ENCODE data around the gene ZMAT5.

Gene ZMAT5

DNA sequence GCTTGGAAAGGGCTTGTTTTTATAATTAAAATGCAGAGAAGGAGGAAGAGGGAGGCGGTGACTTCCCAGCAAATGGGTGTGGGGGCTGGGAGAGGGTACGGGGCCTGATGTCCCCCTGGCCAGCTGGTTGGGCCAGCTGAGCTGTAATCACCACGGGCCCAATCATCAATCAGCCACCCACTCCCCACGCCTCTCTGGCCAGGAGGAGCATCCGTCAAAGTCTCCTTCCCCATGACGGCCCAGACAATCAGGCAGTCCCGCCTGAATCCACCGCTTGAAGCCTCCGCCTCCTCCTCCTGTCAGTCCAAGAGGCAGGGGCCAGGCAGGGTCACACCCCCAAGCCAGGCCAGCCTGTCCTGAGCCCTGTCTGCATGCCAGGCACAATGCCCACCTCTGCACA is 60.3 kb downstream of the ZMAT5 start (continued):
- no peak for TF ChIP-seq ZNF8 (CRISPR knock-in tag; IDR thresholded peaks at IDR 0.05)
- TF ChIP-seq ZNF70 (CRISPR knock-in tag; IDR thresholded peaks at IDR 0.05) = no peak
- TF ChIP-seq ZC3H10 (CRISPR knock-in tag; IDR thresholded peaks at IDR 0.05) = no peak
- TF ChIP-seq TCF4 (CRISPR knock-in tag; IDR thresholded peaks at IDR 0.05; ENCODE audit: borderline replicate concordance) = no peak
- TF ChIP-seq, protein P1, sequence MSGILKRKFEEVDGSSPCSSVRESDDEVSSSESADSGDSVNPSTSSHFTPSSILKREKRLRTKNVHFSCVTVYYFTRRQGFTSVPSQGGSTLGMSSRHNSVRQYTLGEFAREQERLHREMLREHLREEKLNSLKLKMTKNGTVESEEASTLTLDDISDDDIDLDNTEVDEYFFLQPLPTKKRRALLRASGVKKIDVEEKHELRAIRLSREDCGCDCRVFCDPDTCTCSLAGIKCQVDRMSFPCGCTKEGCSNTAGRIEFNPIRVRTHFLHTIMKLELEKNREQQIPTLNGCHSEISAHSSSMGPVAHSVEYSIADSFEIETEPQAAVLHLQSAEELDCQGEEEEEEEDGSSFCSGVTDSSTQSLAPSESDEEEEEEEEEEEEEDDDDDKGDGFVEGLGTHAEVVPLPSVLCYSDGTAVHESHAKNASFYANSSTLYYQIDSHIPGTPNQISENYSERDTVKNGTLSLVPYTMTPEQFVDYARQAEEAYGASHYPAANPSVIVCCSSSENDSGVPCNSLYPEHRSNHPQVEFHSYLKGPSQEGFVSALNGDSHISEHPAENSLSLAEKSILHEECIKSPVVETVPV (CRISPR knock-in tag; IDR thresholded peaks at IDR 0.05) = no peak

DNA sequence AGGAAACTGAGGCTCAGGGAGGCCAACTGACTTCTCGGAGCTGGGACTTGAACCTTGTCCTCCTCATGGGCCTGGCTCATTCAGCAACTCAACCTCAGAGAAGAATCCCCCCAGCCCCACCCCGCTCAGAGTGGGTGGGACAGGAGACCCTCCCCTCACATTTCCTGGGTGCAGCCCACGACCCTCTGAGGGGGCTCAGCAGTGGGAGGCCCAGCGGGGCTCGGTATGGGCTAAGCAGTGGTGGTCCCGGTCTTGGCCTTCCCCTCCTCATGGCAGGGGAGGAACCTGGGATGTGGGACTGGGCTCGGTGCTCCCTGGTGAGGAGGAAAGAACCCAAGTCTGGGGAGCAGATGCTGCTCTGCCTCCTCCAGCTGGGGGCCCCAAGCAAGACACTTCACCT is 61.2 kb downstream of the ZMAT5 start:
- TF ChIP-seq, protein P2, sequence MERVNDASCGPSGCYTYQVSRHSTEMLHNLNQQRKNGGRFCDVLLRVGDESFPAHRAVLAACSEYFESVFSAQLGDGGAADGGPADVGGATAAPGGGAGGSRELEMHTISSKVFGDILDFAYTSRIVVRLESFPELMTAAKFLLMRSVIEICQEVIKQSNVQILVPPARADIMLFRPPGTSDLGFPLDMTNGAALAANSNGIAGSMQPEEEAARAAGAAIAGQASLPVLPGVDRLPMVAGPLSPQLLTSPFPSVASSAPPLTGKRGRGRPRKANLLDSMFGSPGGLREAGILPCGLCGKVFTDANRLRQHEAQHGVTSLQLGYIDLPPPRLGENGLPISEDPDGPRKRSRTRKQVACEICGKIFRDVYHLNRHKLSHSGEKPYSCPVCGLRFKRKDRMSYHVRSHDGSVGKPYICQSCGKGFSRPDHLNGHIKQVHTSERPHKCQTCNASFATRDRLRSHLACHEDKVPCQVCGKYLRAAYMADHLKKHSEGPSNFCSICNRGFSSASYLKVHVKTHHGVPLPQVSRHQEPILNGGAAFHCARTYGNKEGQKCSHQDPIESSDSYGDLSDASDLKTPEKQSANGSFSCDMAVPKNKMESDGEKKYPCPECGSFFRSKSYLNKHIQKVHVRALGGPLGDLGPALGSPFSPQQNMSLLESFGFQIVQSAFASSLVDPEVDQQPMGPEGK (CRISPR knock-in tag; IDR thresholded peaks at IDR 0.05; ENCODE audit: borderline replicate concordance) = no peak
- TF ChIP-seq ZNF70 (CRISPR knock-in tag; IDR thresholded peaks at IDR 0.05) (no peak), ESRRG (CRISPR knock-in tag; IDR thresholded peaks at IDR 0.05) (no peak), ZFP30 (CRISPR knock-in tag; IDR thresholded peaks at IDR 0.05) (no peak), ZNF565 (CRISPR knock-in tag; conservative IDR thresholded peaks at IDR 0.05; ENCODE audit: low read depth) (no peak), ZFP3 (CRISPR knock-in tag; IDR thresholded peaks at IDR 0.05) (no peak), SNAI2 (CRISPR knock-in tag; IDR thresholded peaks at IDR 0.05) (no peak), CSDC2 (CRISPR knock-in tag; IDR thresholded peaks at IDR 0.05) (no peak), GLIS3 (CRISPR knock-in tag; IDR thresholded peaks at IDR 0.05) (no peak), TCF4 (CRISPR knock-in tag; IDR thresholded peaks at IDR 0.05; ENCODE audit: borderline replicate concordance) (no peak), ARNTL (CRISPR knock-in tag; IDR thresholded peaks at IDR 0.05; ENCODE audit: borderline replicate concordance, low read depth) (no peak), TOX (CRISPR knock-in tag; IDR thresholded peaks at IDR 0.05; ENCODE audit: borderline replicate concordance) (no peak), RARB (CRISPR knock-in tag; IDR thresholded peaks at IDR 0.05) (no peak), ZNF8 (CRISPR knock-in tag; IDR thresholded peaks at IDR 0.05) (no peak), ISL1 (CRISPR knock-in tag; IDR thresholded peaks at IDR 0.05) (no peak), ZC3H10 (CRISPR knock-in tag; IDR thresholded peaks at IDR 0.05) (no peak)
- TF ChIP-seq, protein P1 (CRISPR knock-in tag; IDR thresholded peaks at IDR 0.05) = no peak
- TF ChIP-seq, protein P3, sequence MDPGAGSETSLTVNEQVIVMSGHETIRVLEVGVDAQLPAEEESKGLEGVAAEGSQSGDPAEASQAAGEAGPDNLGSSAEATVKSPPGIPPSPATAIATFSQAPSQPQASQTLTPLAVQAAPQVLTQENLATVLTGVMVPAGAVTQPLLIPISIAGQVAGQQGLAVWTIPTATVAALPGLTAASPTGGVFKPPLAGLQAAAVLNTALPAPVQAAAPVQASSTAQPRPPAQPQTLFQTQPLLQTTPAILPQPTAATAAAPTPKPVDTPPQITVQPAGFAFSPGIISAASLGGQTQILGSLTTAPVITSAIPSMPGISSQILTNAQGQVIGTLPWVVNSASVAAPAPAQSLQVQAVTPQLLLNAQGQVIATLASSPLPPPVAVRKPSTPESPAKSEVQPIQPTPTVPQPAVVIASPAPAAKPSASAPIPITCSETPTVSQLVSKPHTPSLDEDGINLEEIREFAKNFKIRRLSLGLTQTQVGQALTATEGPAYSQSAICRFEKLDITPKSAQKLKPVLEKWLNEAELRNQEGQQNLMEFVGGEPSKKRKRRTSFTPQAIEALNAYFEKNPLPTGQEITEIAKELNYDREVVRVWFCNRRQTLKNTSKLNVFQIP (CRISPR knock-in tag; IDR thresholded peaks at IDR 0.05; ENCODE audit: borderline replicate concordance, low read depth) = no peak
- TF ChIP-seq, protein P4, sequence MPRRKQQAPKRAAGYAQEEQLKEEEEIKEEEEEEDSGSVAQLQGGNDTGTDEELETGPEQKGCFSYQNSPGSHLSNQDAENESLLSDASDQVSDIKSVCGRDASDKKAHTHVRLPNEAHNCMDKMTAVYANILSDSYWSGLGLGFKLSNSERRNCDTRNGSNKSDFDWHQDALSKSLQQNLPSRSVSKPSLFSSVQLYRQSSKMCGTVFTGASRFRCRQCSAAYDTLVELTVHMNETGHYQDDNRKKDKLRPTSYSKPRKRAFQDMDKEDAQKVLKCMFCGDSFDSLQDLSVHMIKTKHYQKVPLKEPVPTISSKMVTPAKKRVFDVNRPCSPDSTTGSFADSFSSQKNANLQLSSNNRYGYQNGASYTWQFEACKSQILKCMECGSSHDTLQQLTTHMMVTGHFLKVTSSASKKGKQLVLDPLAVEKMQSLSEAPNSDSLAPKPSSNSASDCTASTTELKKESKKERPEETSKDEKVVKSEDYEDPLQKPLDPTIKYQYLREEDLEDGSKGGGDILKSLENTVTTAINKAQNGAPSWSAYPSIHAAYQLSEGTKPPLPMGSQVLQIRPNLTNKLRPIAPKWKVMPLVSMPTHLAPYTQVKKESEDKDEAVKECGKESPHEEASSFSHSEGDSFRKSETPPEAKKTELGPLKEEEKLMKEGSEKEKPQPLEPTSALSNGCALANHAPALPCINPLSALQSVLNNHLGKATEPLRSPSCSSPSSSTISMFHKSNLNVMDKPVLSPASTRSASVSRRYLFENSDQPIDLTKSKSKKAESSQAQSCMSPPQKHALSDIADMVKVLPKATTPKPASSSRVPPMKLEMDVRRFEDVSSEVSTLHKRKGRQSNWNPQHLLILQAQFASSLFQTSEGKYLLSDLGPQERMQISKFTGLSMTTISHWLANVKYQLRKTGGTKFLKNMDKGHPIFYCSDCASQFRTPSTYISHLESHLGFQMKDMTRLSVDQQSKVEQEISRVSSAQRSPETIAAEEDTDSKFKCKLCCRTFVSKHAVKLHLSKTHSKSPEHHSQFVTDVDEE (CRISPR knock-in tag; IDR thresholded peaks at IDR 0.05) = no peak
- TF ChIP-seq, protein P5, sequence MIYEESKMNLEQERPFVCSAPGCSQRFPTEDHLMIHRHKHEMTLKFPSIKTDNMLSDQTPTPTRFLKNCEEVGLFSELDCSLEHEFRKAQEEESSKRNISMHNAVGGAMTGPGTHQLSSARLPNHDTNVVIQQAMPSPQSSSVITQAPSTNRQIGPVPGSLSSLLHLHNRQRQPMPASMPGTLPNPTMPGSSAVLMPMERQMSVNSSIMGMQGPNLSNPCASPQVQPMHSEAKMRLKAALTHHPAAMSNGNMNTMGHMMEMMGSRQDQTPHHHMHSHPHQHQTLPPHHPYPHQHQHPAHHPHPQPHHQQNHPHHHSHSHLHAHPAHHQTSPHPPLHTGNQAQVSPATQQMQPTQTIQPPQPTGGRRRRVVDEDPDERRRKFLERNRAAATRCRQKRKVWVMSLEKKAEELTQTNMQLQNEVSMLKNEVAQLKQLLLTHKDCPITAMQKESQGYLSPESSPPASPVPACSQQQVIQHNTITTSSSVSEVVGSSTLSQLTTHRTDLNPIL (CRISPR knock-in tag; IDR thresholded peaks at IDR 0.05; ENCODE audit: low read depth) = no peak
- ATAC-seq = no peak

All from SK-N-SH treated with all-trans-retinoic acid at 6 μM for 48 hours (cell line).